ENCODE data around the gene DCC.

DNA sequence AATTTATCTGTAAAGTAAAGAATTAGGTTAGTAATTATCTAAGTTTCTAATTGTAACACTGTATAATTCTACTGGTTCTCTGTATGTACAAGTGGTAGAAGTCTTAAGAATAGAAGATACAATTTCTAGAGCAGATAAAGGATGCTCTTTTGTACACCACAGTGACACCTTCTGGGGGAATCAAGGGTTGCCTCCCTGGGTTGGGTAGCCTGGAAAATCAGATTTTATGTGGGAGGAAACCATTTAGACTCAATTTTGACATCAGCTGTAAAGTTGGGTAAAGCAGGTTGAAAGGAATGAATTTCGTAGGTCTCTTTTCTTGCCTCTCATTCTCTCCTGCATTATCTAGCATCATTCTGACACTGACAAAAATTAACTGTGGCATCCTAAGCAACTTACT is 354.8 kb downstream of the DCC start:
- TF ChIP-seq CTCF (conservative IDR thresholded peaks at IDR 0.05): peak; percentile 51
- TF ChIP-seq ZFX (IDR thresholded peaks at IDR 0.05): no peak

Measured in C4-2B (cell line).